ENCODE data around the gene TASP1. TPM values are rescaled to one million over a fixed set of nuclear protein-coding genes. Genes with fewer than 3 reads are reported as not detected.

The TASP1 gene
- total RNA-seq, 1 donor from 2014 or later: 15.9 TPM

DNA sequence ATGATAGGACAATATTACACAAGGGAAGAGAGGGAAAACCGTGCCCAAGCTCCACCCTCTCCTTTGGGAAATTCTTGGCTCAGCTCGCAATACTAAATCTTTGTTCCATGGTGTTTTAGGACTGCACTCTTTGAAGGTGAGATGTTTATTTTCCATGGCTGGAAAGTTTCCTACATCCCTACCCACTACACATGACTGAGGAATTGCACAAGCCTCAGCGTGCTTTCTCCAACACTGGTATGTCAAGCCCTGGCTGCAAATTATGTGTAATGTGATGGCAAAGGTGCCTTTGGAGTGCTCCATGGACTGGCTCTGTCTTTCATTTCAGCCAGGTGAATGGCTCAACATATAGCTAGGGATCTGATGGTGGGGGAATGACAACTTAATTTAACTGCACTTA is 283.3 kb downstream of the TASP1 start:
- no peak overlapping the region for H3K4me3 Mint-ChIP-seq (ENCODE audit: unreplicated experiment)
- no peak for TF ChIP-seq CTCF (IDR thresholded peaks at IDR 0.05; ENCODE audit: unreplicated experiment)
- no peaks in the 10 kb centered on the region for H3K36me3 Mint-ChIP-seq (ENCODE audit: low read depth, unreplicated experiment)
- H3K27ac Mint-ChIP-seq (ENCODE audit: unreplicated experiment): no peak overlapping the region
- H3K4me1 Mint-ChIP-seq (ENCODE audit: unreplicated experiment): no peaks in the 10 kb centered on the region
- no peak for DNase-seq (ENCODE audit: low spot score)
- no peaks in the 10 kb centered on the region for H3K9me3 Mint-ChIP-seq (ENCODE audit: unreplicated experiment)
- H3K27me3 Mint-ChIP-seq (ENCODE audit: unreplicated experiment): no peaks in the 10 kb centered on the region

- Mint-ChIP-seq H3K27ac (ENCODE audit: unreplicated experiment) (no peak overlapping the region), H3K4me1 (ENCODE audit: unreplicated experiment) (no peaks in the 10 kb centered on the region), H3K4me3 (ENCODE audit: unreplicated experiment) (no peak overlapping the region), H3K36me3 (ENCODE audit: low read depth, unreplicated experiment) (no peaks in the 10 kb centered on the region), H3K9me3 (ENCODE audit: unreplicated experiment) (no peaks in the 10 kb centered on the region), H3K27me3 (ENCODE audit: unreplicated experiment) (no peaks in the 10 kb centered on the region)
- no peak for DNase-seq (ENCODE audit: low spot score)
- no peak for TF ChIP-seq CTCF (IDR thresholded peaks at IDR 0.05; ENCODE audit: unreplicated experiment)
Observed at GRCh38 chr20:13353261-13353945, 285.3 kb downstream of the TASP1 start.

GRCh38 chr20:13349235-13349604 is 289.5 kb downstream of the TASP1 start:
- Mint-ChIP-seq H3K27me3 (ENCODE audit: unreplicated experiment) (no peaks in the 10 kb centered on the region), H3K4me1 (ENCODE audit: unreplicated experiment) (no peaks in the 10 kb centered on the region), H3K36me3 (ENCODE audit: low read depth, unreplicated experiment) (peaks cover 4% of the 10 kb centered on the region), H3K4me3 (ENCODE audit: unreplicated experiment) (no peak overlapping the region), H3K27ac (ENCODE audit: unreplicated experiment) (no peak overlapping the region), H3K9me3 (ENCODE audit: unreplicated experiment) (no peaks in the 10 kb centered on the region)
- TF ChIP-seq CTCF (IDR thresholded peaks at IDR 0.05; ENCODE audit: unreplicated experiment): no peak
- no peak for DNase-seq (ENCODE audit: low spot score)

DNA sequence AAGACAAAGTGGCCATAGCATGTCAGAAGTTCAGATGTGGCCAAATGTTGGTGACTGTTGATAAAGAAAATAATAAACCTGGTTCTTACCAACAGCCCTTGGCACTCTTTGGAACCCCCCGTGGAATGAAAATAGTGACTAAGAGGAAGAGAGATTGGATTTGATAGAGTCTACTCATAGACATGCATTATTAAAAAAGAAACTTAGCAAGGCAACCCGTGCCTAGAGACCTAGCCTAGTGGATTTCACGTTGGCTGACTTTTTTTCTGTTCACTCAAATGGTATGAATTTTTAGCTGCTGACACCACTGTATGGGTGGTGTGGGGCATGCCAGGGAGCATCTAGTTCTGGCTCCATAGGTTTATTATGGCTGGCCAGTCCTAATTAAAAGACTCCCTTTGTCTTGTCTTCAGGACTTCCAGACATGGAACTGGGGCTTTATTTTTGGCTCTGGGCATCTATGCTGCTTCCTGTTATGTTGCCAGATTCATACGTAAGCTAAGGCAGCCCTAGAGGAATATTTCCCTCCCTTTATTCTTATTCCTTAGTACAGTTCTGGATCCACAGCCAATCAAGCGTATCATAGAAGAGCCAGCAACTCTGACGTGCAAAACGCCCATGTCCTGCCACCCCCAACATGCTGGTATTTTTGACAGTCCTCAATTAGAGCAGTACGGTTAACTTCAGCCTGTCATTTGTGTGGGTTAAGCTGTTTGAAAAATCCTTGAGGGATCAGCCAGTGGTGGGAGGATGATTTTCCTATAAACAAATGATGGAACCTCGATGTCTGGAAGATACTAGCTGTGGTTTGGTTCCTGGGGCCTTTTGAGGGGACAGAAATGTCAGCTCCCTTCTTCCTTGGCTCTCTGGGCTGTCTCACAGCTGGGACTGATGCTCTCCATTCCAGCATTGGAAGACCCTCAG is 290.2 kb downstream of the TASP1 start:
- H3K9me3 Mint-ChIP-seq (ENCODE audit: unreplicated experiment): no peaks in the 10 kb centered on the region
- H3K27ac Mint-ChIP-seq (ENCODE audit: unreplicated experiment): no peak overlapping the region
- no peaks in the 10 kb centered on the region for H3K27me3 Mint-ChIP-seq (ENCODE audit: unreplicated experiment)
- DNase-seq (ENCODE audit: low spot score): no peak
- no peak for TF ChIP-seq CTCF (IDR thresholded peaks at IDR 0.05; ENCODE audit: unreplicated experiment)
- no peaks in the 10 kb centered on the region for H3K4me1 Mint-ChIP-seq (ENCODE audit: unreplicated experiment)
- no peak overlapping the region for H3K4me3 Mint-ChIP-seq (ENCODE audit: unreplicated experiment)
- peaks cover 4% of the 10 kb centered on the region for H3K36me3 Mint-ChIP-seq (ENCODE audit: low read depth, unreplicated experiment)

DNA sequence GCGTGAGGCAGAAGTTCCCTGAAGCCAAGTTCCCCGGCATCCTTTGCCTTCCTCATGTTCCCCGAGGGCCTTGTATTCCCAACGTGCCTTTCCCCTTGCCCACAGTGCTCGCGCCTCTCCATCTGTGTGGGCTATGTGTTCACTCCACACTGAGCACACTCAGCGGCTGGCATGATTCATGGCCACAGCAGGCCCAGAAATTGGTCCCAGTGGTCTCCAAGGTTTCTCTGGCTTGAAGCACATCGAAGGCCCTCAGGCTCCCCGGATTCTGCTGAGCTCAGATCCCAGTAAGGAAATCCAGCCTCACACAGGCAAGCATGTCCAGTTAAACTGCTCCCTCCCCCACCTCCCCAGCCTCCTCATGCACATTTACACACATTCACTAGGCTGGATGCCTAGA is 294.1 kb downstream of the TASP1 start:
- no peak overlapping the region for H3K4me3 Mint-ChIP-seq (ENCODE audit: unreplicated experiment)
- H3K9me3 Mint-ChIP-seq (ENCODE audit: unreplicated experiment): no peaks in the 10 kb centered on the region
- no peaks in the 10 kb centered on the region for H3K27me3 Mint-ChIP-seq (ENCODE audit: unreplicated experiment)

More for the DNA sequence above, 294.1 kb downstream of the TASP1 start:
- no peaks in the 10 kb centered on the region for H3K4me1 Mint-ChIP-seq (ENCODE audit: unreplicated experiment)
- peaks cover 4% of the 10 kb centered on the region for H3K36me3 Mint-ChIP-seq (ENCODE audit: low read depth, unreplicated experiment)
- H3K27ac Mint-ChIP-seq (ENCODE audit: unreplicated experiment): no peak overlapping the region
- no peak for DNase-seq (ENCODE audit: low spot score)
- TF ChIP-seq CTCF (IDR thresholded peaks at IDR 0.05; ENCODE audit: unreplicated experiment): no peak
